MG63 (cell line): ENCODE results near the gene MRPL45. TPM values are rescaled to one million over a fixed set of nuclear protein-coding genes. Genes with fewer than 3 reads are reported as not detected.

Source experiments
- DNase-seq: peaks from one replicate; pipeline ENCODE4 v3.0.0-alpha.2; 2020
- H3K27me3 ChIP-seq: fragments of 250-450 bp; sonication (Bioruptor Pico); 2 replicates; pipeline ENCODE4 v1.5.1; 2020; ENCODE audit warnings: mild to moderate bottlenecking, moderate library complexity
- H3K36me3 ChIP-seq: fragments of 250-450 bp; sonication (Bioruptor Pico); 2 replicates; pipeline ENCODE4 v1.5.1; 2020; ENCODE audit warnings: mild to moderate bottlenecking, moderate library complexity
- H3K4me3 ChIP-seq: fragments of 250-450 bp; sonication (Bioruptor Pico); 2 replicates; pipeline ENCODE4 v1.5.1; 2020; ENCODE audit warnings: mild to moderate bottlenecking, moderate library complexity
- H3K9me3 ChIP-seq: fragments of 250-450 bp; sonication (Bioruptor Pico); 2 replicates; pipeline ENCODE4 v1.5.1; 2020; ENCODE audit warnings: mild to moderate bottlenecking, moderate library complexity
- total RNA-seq: library from RNA; depleted of rRNA; stranded (reverse); fragments of >200 nt; shearing (Covaris generic); gene quantifications from 2 replicates; pipeline ENCODE4 v1.2.3, GENCODE V29; 2014; ENCODE audit warnings: low replicate concordance

The MRPL45 gene
- total RNA-seq, 1 experiment from 2014 or later: 87.4 TPM

DNA sequence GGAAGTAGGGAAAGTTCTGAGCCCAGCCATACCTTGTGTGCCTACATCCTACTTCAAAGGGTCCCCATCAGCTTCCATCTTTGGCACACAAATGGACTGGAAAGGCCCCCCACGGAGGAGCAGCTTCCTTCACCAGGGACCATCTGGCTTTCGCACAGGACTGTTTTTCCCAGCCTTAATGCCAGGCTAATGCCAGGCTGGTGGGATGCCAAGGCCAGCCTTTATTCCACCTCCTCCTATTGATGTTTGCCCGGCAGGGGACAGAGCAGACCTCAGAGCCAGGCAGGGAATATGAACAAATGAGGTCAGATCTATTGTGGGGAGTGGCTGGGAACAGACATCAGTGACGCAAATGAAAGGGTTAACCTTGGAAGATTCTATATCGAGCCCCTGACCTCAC lies 41.1 kb downstream of the MRPL45 start:
- Histone ChIP-seq H3K4me3 (no peak overlapping the region), H3K36me3 (no peaks in the 10 kb centered on the region), H3K9me3 (no peaks in the 10 kb centered on the region), H3K27me3 (no peaks in the 10 kb centered on the region)
- no peak for DNase-seq

DNA sequence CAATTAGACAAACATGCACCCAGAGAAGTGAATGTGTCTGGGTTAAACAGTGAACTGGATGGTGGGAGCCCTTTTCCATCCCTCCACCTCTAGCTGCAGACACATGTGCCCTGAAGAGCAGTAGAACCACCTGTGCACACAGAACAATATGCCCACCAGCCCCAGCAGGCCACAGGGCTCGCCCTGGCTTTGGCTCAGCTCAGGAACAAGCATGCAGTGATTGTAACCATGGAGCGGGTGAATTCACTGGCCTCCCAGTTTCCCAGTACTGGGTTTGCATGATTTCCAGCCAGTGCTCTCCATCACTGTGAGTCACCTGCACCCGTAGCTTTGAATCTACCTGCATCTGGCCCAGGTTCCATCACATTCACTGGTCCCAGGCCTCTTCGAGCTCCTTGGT lies 41.6 kb downstream of the MRPL45 start:
- H3K27me3 ChIP-seq: no peaks in the 10 kb centered on the region
- no peak overlapping the region for H3K4me3 ChIP-seq
- H3K9me3 ChIP-seq: no peaks in the 10 kb centered on the region
- no peak for DNase-seq
- no peaks in the 10 kb centered on the region for H3K36me3 ChIP-seq

DNA sequence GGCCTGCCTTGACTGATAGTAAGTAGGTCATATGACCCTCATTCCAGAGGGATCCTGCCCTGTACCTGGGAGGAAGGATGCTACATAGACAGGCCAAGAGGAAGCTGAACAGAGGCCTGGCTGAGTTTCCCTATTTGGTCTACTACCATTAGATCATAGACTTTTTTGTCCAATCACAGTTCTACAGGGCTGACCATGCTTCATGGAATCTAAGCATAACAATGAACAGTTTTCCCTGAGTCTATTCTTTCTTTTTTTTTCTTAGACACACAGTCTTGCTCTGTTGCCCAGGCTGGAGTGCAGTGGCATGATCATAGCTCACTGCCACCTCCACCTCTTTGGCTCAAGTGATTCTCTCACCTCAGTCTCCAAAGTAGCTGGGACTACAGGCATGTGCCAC lies 42.9 kb downstream of the MRPL45 start:
- no peaks in the 10 kb centered on the region for H3K27me3 ChIP-seq
- no peak for DNase-seq

DNA sequence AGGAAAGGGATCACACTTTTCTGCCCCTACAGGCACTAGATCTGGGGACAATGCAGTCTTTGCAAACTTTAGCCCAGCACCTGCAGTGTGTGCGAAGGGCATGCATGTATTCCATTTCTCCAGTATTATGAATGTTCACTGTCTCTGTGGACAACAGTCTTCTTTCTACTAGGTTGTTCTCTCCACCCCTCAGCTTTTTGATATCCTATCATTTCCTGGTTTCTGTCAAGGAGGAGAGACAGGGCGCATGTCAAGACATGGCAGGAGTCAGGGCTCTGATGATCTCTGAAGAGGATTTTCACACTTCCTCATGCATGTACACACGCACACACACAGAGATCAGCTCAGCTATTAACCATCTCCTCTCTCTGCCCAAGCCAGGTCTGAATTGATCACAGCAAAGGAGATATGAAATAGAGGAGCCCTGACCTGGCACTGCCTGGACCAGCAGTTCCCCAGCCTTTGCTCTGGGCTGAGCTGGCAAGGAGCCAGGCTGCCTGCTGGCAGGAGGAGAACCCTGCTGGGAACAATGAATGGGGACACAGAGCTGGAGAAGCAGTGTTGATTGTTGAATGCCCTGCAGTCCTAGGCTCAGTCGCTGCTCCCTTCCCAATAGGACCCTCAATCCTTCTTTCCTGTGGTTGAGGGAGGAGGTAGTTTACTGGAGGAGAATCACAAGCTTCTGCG lies 44.2 kb downstream of the MRPL45 start:
- no peak overlapping the region for H3K4me3 ChIP-seq
- H3K27me3 ChIP-seq: no peaks in the 10 kb centered on the region
- no peaks in the 10 kb centered on the region for H3K36me3 ChIP-seq
- DNase-seq: peak; percentile 43
- H3K9me3 ChIP-seq: no peaks in the 10 kb centered on the region

More for the DNA sequence above, 42.9 kb downstream of the MRPL45 start:
- no peak overlapping the region for H3K4me3 ChIP-seq
- H3K9me3 ChIP-seq: no peaks in the 10 kb centered on the region
- no peaks in the 10 kb centered on the region for H3K36me3 ChIP-seq

DNA sequence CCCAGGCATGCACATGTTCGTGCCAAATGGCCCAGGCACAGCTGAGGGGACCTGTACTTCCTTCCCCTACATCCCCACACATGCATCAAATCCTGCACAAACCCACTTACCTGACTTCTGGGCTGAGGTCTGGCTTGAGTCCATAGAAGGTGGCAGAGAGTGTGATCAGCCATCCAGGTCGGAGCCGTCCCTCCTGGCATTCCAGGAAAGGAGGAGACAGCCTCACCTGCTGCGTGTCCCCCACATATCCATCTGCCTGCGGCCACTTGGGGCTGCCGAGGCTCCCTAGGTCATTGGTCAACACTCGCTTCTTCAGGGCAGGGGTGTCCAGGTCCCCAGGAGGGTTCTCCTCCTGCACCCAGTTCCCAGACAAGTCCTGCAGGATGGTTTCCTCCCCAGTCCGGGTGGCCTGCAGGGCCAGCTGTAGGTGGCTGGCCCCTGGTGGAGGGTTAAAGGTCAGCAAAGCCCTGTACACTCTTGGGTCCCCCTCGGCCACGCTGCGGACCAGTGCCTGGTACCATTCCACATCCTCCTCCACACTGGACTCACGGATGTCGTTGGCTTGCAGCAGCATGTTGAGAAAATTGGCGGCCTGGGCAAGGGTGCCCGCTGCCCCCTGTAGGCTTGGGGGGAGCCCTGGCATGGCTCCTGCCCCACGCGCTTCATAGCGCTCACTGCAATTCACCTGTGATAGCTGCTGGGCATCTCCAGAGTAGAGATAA lies 46.1 kb downstream of the MRPL45 start:
- H3K9me3 ChIP-seq: no peaks in the 10 kb centered on the region
- no peaks in the 10 kb centered on the region for H3K27me3 ChIP-seq

DNA sequence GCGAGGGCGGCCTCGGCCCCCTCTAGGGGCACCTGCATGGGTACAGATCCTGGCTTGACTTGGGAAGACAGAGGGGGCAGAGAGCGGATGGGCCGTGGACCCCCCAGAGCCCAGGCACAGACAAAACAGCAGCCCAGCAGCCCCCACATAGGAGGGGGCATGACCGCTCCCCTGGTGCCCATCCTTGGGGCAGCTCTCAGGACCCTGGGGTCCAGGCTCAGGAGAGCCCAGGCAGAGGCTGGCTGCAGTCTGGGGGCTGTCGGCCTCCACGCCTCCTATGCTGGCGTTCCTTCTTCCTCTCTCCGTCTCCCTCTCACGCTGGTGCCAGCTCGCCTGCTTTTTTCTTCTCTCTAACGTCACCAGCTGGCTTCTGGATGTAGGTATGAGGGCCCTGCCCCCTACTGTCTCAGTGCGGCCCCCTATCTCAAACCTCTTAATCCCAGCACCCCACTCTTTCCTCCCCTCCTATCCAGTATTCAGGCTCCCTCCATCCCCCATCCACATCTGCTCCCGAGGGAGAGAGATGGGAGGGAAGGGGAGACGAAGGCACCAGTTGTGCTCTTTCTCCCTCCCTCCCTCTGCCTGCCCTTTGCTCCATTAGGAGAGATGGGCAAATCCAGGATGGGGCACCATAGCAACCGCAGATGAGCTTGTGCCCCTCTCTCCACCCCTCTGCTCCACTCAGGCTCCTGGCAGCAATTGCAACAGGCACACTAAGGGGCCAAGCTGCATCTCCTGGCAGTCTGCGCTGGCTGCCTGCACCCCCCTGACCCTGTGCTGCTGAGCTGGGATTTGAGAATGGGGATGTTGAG lies 46.8 kb downstream of the MRPL45 start, which contains the start of gene GPR179:
TSS of gene GPR179 (minus strand) at position 349 of the 812 bp plus-strand sequence. CDS start at position 182, 167 bp downstream.
- Histone ChIP-seq H3K36me3 (no peaks in the 10 kb centered on the region), H3K27me3 (no peaks in the 10 kb centered on the region), H3K4me3 (no peak within 1 kb of the TSS), H3K9me3 (no peaks in the 10 kb centered on the region)
- no peak for DNase-seq

More for the DNA sequence above, 46.1 kb downstream of the MRPL45 start:
- H3K36me3 ChIP-seq: no peaks in the 10 kb centered on the region
- DNase-seq: no peak
- H3K4me3 ChIP-seq: no peak overlapping the region

DNA sequence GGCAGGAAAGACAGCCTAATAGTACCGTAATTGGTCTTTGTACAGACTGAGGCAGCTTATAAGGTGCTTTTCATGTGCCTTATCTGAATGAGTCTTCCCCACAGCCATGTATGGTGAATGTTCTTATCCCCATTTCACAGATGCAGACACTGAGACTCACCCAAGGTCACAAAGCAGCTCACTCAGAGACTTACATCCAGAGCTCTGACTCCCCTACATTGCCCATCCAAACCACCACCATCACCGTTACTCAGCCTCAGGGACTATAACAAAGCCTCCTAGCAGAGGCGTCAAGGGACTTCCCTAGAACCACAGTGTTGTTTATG lies 47.4 kb downstream of the MRPL45 start:
- Histone ChIP-seq H3K4me3 (no peak overlapping the region), H3K36me3 (no peaks in the 10 kb centered on the region), H3K27me3 (no peaks in the 10 kb centered on the region), H3K9me3 (no peaks in the 10 kb centered on the region)
- no peak for DNase-seq

DNA sequence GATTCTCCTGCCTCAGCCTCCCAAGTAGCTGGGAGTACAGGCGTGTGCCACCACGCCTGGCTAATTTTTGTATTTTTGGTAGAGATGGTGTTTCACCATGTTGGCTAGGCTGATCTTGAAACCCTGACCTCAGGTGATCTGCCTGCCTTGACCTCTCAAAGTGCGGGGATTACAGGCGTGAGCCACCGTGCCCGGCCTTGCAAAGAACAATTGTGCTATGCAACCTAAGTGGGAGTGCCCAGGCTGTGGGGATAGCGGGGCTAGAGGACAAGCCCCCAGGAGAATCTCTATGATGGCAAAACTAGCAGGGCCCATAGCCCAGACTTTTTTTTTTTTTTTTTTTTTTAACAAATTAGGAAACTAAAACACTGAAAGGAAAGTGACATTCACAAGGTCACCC lies 48.8 kb downstream of the MRPL45 start:
- DNase-seq: no peak

DNA sequence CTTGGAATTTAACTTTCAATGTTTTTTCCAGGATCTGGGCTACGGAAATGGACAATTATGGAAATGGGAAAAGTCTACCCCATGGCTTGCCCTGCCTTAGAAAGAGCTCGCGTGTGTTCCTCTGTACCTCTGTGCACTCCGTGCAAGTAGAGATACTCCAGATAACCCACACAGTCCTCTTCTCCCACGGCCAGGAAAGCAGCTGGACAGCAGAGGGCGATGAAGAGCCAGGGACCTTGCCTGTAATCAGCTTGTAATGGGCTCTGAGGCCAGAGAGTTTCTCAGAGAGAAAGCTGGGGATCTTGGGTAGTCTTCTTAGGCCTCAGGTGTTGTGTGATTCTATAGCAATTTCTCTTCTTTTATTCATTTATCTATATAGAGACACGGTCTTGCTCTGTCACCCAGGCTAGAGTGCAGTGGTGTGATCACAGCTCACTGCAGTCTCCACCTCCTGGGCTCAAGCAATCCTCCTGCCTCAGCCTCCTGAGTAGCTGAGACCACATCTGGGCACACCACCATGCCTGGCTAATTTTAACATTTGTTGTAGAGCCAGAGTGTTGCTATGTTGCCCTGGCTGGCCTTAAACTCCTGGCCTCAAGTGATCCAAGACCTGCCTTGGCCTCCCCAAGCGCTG lies 52.2 kb downstream of the MRPL45 start:
- no peaks in the 10 kb centered on the region for H3K27me3 ChIP-seq
- H3K9me3 ChIP-seq: no peaks in the 10 kb centered on the region
- H3K4me3 ChIP-seq: no peak overlapping the region
- DNase-seq: peak; percentile 78
- H3K36me3 ChIP-seq: no peaks in the 10 kb centered on the region; the same call in 1 of the 2 replicates

More for the DNA sequence above, 48.8 kb downstream of the MRPL45 start:
- Histone ChIP-seq H3K27me3 (no peaks in the 10 kb centered on the region), H3K9me3 (no peaks in the 10 kb centered on the region), H3K36me3 (no peaks in the 10 kb centered on the region), H3K4me3 (no peak overlapping the region)

DNA sequence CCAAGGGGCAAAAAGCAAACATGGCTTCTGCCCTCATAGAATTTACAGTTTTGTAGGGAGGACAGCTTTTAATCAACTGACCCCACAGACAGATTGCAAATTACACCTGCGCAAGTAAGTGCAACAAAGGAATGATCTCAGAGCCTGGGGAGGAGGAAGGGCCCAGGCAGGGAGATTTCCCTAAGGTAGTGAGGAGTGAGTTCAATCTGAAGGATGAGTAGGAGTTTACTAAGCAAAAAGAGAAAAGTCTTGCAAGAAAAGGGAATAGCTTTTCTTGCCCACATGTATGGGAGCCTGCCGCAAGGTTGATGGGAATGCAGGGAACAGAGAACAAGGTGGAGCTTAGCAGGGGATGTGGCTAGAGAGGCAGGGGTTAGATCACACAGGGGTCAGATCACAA lies 53.1 kb downstream of the MRPL45 start:
- DNase-seq: no peak
- Histone ChIP-seq H3K36me3 (peaks cover 2% of the 10 kb centered on the region), H3K27me3 (no peaks in the 10 kb centered on the region), H3K9me3 (no peaks in the 10 kb centered on the region), H3K4me3 (no peak overlapping the region)

DNA sequence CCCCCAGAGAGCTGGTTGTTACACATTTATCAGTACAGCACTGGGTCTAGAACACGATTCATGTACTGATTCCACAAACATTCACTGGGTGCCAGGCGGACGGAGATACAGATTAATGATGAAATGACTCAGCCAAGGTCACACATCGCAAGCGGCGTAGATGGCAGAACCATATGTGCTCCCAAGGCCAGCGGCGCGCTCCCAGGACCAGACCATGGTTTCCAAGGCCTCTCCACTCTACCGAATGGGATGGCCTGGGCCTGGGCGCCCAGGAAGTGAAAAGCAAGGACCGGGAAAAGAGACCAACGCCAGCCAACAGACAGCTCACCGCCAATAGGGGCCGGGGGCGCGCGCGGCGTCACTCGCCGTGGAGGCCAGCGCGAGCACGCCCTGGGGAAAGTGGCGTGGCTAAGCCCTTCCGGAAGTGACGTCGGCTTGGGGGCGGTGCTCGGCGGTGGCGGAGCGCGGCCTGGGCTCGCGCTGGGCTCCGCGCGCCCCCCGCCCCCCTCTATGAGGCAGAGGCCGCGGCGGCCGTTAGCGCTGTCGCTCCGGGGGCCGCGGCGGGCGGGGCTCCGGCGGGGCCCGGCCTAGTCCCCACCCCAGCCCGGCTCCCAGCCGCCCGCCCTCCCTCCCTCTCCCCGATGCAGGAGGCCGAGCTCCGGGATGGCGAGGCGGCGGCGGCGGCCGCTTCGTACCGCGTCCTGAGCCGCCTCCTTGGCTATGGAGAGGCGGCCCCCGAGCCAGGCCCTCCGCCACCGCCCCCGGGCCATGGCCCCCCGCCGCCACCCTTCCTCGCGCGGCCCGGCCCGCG lies 54.6 kb downstream of the MRPL45 start, which contains the start of gene SOCS7:
TSS of gene SOCS7 (plus strand) at position 433 of the 811 bp plus-strand sequence. CDS start at position 642, 209 bp downstream.
- no peaks in the 10 kb centered on the region for H3K27me3 ChIP-seq
- peaks cover 2% of the 10 kb centered on the region for H3K36me3 ChIP-seq
- peak; percentile 96 for DNase-seq
- peak within 1 kb of the TSS; percentile 53 for H3K4me3 ChIP-seq
- H3K9me3 ChIP-seq: no peaks in the 10 kb centered on the region

DNA sequence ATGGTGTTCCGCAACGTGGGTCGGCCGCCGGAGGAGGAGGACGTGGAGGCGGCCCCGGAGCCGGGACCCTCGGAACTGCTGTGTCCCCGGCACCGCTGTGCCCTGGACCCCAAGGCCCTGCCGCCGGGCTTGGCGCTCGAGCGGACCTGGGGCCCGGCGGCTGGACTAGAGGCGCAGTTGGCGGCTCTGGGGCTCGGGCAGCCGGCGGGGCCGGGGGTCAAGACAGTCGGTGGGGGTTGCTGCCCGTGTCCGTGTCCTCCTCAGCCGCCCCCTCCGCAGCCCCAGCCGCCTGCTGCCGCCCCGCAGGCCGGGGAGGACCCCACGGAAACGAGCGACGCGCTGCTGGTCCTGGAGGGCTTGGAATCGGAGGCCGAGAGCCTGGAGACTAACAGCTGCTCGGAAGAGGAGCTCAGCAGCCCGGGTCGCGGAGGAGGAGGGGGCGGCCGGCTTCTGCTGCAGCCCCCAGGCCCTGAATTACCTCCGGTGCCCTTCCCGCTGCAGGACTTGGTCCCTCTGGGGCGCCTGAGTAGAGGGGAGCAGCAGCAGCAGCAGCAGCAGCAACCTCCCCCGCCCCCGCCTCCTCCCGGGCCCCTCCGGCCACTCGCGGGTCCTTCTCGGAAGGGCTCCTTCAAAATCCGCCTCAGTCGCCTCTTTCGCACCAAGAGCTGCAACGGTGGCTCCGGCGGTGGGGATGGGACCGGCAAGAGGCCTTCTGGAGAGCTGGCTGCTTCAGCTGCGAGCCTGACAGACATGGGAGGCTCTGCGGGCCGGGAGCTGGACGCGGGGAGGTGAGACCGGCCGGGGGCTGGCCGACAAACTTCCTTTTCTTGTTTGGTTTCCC lies 55.5 kb downstream of the MRPL45 start:
- Histone ChIP-seq H3K36me3 (peaks cover 2% of the 10 kb centered on the region), H3K9me3 (no peaks in the 10 kb centered on the region), H3K27me3 (no peaks in the 10 kb centered on the region), H3K4me3 (peak overlapping the region; percentile 53)
- peak; percentile 38 for DNase-seq

DNA sequence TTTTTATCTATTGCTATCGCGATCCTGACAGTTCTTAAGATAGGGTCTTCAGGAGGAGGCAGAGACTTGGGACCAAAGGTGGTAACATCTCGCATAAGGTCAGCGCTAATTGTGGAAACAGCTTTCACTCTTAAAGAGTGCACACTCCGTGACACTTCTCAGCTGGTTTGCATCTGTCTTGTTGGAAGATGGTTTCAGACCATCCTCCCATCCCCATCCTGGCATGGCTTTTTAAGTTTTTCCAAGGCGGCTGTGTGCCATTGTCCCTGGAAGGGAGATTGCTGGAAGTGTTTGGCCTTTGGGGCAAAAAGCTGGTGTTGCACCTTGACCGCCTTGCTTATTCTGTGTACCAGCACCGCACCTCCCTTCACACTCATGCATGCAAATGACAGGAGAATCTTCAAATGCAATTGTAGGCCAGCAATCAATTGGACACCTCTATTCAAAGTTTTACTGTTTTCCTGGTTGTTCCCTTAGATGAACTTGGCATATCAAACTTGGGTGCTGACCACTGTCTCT lies 56.2 kb downstream of the MRPL45 start:
- DNase-seq: no peak
- Histone ChIP-seq H3K4me3 (peak overlapping the region; percentile 53), H3K27me3 (no peaks in the 10 kb centered on the region), H3K36me3 (peaks cover 2% of the 10 kb centered on the region), H3K9me3 (no peaks in the 10 kb centered on the region)

DNA sequence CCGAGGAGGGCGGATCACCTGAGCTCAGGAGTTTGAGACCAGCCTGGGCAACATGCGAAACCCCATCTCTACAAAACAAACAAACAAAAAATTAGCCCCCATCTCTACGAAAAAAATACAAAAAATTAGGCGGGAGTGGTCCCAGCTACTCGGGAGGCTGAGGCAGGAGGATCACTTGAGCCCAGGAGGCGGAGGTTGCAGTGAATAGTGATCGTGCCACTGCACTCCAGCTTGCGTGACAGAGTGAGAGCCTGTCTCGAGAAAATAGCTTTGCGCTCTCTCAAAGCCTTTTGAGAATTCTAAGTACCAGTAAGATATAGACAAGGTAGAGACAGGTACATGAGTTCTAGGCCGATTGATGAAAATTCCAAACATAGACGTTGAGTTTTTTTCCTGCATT lies 56.7 kb downstream of the MRPL45 start:
- H3K27me3 ChIP-seq: no peaks in the 10 kb centered on the region
- H3K36me3 ChIP-seq: peaks cover 2% of the 10 kb centered on the region
- DNase-seq: no peak
- H3K4me3 ChIP-seq: peak overlapping the region; percentile 53
- no peaks in the 10 kb centered on the region for H3K9me3 ChIP-seq

DNA sequence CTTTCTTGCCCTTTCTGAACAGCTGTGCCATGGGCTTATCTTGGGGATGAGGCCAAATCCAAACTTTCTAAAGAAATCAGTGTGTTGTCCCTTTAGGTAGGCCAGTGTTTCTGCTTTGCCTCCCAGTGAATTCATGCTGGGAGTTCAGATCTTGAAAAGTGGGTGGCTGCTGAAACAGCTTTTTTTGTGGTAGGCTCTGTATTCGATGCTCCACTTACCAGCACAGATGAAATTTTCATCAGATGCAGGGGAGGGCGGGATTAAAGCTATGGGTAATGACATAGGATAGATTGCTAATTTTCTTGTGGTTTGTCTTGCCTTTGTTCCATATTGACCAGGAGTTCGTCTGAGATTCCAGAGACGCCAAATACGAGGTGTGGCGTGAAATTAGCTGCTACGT lies 57.5 kb downstream of the MRPL45 start:
- H3K4me3 ChIP-seq: no peak overlapping the region
- DNase-seq: no peak
- no peaks in the 10 kb centered on the region for H3K27me3 ChIP-seq
- no peaks in the 10 kb centered on the region for H3K9me3 ChIP-seq
- H3K36me3 ChIP-seq: peaks cover 2% of the 10 kb centered on the region
